Left forelimb (tissue), 1 donor: ENCODE data around the gene FRAS1.
"Not testable (repeated sequence)": the region's sequence is repeated elsewhere in the genome, so short reads cannot be mapped to it uniquely, and the experiment has no call there.

Experiments used
- DNase-seq: peaks from one replicate; pipeline ENCODE4 v3.0.0-alpha.2; 2018; ENCODE audit warnings: low spot score

FRAS1 gene

DNA sequence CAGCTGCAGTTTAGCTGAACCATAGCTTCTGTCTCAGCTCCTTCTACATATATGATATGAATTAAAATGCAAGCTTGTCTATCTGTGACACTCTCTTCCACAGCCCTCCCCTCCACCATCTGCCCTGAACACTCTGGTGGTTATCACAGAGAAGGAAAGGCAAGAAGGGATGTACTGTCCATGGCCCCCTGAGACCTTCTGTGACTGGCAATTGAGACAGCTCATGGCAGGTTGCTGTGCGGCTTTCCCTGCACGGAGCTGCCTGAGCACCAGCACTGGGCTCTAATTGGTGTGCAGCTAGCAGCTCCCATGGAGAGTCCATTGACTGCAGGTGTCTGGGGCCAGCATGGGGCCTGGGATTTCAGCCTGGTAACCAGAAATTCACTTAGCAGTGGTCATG, 384.6 kb downstream of the FRAS1 start:
- no peak for DNase-seq

DNA sequence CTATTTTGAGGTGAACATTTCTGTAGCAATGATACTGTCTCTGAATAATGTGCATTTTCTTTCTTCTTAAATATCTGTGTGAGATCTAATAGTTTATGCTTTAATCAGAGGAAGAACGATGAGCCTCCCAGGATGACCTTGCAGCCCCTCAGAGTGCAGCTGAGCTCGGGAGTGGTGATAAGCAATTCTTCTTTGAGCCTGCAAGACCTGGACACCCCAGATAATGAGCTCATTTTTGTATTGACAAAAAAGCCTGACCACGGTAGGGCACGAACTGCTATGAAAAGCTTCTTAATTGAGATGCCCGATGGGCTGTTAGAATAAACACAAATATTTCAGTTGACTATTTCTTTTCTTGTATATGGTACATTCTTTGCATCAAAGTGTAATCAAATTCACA, 389.5 kb downstream of the FRAS1 start:
- DNase-seq, result no peak

DNA sequence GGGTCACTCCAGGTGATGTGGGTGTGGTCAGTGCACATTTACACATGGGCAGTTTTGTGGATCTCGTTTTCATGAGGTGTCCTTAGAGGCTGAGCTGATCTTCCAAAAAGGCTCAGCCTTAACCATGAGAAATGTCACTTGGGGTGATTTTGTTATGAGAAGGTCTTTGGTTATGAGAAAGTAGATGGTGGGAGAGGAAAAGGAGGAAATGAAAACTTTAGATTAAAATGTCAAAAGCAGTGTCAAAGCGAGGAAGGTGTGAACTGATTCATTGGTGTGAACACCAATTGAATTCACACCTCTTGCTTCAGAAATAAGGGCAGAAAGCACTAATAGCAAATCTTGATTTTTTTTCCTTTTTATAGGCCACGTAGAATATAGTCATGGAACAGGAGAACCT, 394.3 kb downstream of the FRAS1 start:
- DNase-seq, result no peak

GRCh38 chr4:78454016-78454415, 396.9 kb downstream of the FRAS1 start:
- no peak for DNase-seq

DNA sequence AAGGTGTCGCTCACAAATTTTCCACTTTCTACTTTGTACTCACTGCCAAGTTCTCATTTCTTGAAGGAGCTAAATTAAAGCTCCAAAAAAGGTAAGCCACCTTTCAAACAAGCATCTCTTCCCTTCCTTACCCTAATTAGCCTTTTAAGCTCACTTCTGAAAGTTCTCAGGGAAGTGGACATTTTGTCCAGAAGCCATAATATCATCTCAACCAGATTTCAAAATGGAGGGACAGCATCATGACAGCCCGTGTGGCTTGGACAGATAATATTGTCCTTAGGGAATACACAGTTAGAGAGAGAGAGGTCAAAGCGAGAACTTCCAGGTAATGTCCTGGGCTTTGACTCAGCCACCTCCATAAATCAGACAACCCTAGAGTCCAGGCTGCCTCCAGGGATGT, 400.6 kb downstream of the FRAS1 start:
- no peak for DNase-seq

- DNase-seq, result no peak
Measured at GRCh38 chr4:78459327-78459726, 402.2 kb downstream of the FRAS1 start.

GRCh38 chr4:78460368-78460767, 403.2 kb downstream of the FRAS1 start:
- DNase-seq, result no peak

GRCh38 chr4:78464265-78464664, 407.1 kb downstream of the FRAS1 start:
- DNase-seq, result no peak

GRCh38 chr4:78467223-78467622, 410.1 kb downstream of the FRAS1 start:
- not testable (repeated sequence) for DNase-seq

DNA sequence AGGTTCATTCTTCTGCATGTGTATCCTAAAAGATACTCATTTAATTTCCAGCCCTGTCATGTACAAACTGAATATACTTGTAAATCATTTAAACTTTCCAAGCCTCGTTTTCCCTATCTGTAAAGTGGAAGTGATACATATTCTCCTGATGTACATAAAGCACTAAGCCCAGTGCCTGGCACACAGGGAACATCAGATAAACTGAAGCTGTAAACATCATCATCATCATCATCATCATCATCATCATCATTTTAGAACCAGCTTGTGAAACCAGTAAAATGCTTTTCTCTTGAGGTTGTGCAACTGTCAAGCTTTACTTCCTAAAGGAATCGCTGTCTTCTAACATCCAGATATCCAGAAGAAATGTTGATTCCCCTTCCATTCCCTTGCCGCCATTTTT, 411.1 kb downstream of the FRAS1 start:
- no peak for DNase-seq

DNA sequence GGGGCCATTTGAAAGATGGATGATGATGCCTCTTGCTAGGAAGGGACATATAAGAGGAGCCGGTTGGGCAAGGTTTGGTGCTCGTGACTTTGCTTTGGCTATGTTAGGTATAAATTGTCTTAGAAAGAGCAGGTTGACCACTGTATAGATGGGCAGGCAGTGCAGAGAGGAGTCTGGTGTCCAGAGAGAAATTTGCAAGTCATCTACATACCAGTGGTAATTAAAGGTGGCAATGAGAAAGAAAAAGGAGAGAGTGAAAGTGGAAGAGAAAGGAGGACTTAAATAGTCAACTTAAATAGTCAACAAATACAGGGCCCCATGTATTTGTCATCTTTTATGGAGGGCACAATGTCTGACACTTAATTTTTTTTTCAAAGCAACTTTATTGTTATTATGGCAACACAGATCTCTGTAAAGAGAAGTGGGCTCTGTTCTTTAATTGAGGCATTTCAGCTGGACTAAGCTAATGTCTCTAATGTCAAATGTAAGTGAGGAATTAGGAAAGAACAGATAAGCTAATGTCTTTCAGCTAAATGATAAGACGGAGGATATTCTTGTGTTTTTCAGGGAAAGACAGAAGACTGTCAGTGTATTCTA, 419.1 kb downstream of the FRAS1 start:
- no peak for DNase-seq

DNA sequence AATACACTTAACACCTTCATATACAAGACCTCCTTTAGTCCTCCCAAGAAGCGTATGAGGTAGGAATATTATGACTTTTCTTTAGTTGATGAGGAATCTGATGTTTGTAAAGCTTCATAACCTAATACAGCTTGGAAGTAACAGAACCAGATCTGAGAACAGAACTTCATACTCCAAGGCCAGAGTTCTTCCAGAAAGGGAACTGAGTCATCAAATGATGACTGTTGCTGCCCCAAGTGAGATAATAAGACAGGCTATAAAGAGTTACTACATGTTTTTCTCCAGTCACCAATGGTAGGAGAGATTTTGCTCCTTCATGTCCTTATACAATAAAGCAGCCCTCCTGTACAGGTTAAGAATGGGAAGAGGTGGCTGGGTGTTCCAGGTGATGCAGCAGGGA, 420.2 kb downstream of the FRAS1 start:
- no peak for DNase-seq

DNA sequence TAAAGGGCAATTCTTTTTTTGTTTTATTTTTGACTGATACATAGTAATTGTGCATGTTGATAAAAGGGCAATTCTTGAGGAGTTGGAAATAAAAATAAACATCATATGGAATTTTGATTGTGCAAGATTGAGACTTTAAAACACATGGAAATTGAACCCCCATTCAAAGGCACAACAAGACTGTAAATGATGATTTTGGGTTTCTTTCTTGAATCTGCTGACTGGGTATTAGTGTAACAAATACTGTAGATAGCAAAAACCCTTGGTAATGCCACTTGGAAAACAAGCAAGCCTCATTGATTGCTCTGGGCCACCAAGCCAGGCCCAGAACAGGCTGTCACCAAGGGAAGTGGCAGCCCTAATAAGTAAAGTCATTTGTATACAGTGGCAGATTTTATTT, 421.4 kb downstream of the FRAS1 start:
- no peak for DNase-seq

GRCh38 chr4:78480286-78480685, 423.2 kb downstream of the FRAS1 start:
- DNase-seq, result no peak

DNA sequence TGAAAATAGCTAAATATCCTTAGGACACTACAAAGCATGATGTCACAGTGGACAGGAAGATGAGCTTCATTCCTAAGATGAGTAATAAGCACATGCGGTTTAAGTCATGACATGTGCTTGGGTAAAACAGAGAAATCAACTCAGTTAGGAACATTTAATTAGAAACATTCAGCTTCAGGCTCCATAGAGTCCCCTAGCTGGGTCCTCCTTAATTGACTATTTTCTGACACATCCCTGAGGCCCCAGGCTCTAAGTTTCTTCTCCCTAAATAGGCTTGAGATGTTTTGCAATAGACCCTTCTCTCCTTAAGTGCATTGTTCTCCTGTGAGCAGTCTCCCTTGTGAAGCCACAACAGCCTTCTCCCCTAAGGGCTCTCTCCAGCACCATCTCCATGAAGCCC, 424.1 kb downstream of the FRAS1 start:
- DNase-seq, result no peak

GRCh38 chr4:78482281-78482680, 425.2 kb downstream of the FRAS1 start:
- DNase-seq, result no peak

- DNase-seq, result no peak
Measured at GRCh38 chr4:78483811-78484210, 426.7 kb downstream of the FRAS1 start.

DNA sequence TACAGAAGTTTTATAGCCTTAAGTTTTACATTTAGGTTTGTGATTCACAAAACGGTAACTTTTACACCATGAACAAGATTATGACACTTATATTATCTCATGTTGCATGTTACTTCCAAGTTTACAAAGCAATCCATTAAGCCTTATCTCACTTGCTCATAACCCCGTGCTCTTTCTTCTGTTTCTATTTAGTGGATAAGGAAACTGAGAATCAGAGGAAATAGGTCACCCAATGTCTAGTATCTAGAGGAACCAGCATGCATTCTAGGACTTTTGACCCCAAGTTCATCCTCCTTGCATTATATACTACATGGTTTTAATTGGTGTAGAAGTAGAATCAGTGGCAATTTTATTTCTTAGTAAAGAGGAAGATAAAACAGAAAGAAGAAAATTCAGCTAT, 427.5 kb downstream of the FRAS1 start:
- no peak for DNase-seq

- DNase-seq, result no peak
Measured at GRCh38 chr4:78493731-78494130, 436.6 kb downstream of the FRAS1 start.

DNA sequence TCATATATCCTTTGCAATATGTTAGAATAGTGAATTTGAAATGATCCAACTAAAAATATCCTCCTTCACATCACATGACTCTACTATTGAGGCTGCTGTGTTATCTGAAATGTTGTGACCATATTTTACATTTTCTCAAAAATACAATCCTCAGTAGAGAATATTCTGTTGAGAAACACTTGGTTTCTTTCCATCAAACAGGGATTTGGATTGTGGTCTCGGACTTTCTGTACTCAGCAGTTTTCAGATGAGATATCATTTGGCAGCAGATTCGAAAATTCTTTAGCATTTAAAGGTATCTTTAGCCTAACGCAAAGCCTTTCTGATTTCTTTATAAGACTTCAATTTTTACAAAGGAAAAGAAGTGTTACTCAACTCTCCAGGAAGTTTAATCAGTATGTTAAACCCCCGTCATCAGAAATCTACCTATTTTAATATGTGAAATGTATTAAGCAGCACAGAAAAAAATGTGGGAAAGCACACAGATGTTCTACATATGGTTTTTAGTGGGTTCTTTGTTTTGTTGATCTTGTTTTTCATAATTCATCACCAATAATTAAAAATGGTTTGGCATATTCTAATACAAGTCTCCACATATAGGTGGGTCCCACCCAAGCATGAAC, 439.0 kb downstream of the FRAS1 start:
- no peak for DNase-seq

GRCh38 chr4:78506260-78506659, 449.1 kb downstream of the FRAS1 start:
- DNase-seq, result not testable (repeated sequence)

DNA sequence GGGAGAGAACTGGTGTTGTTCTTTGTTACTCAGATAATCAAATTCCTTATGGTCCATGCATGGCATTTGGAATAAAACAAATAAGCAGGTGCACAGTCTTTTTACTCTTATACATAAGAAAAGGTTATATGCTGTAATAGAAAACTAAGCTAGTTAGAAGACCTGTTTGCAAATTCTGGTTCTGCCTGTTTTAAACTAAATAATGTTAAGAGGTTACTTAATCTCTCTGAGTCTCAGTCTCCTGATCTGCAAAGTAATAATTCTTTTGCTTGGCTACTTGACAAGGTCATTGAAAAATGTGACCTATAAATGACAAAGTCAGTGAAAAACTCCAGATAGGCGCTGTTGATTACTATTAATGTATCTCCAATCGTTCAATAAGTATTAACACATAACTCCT, 451.9 kb downstream of the FRAS1 start:
- DNase-seq, result no peak

DNA sequence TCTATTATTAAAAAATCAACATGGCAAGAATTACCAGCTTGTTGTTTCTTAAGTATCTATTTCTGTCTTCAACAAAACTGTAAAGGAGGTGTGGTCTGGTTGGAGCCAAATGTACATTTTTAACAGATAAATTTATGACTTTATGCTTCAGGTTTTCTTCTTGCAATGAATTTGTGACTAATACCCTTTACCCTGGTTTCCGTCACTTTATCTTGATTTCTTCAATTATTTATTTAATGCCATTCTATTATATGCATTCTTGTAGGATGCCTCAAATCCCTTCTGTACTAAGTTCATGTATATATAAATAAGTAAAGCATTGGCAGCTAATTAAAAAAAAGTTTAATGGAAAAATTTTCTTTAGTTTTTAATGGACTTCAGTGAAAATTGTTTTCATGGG, 453.0 kb downstream of the FRAS1 start:
- no peak for DNase-seq

- no peak for DNase-seq
Measured at GRCh38 chr4:78510681-78511080, 453.6 kb downstream of the FRAS1 start.
